Liver (tissue), 9 donors: Measurements from ENCODE around the gene RAI1. TPM values are rescaled to one million over a fixed set of nuclear protein-coding genes. Genes with fewer than 3 reads are reported as not detected.

Source experiments
- DNase-seq: peaks from one replicate; pipeline ENCODE4 v3.0.0-alpha.2; 2017; ENCODE audit warnings: low spot score
- H3K27ac ChIP-seq, 2 donors: one replicate each; pipeline ENCODE4 v1.7.0; 2013; ENCODE audit warnings: inconsistent platforms in 2 of 2, low read length in 2 of 2, control low read depth in 1 of 2, low read depth in 1 of 2, mild to moderate bottlenecking in 1 of 2
- H3K27me3 ChIP-seq, 4 donors: one replicate each; pipeline versions ENCODE4 v1.6.1 to v1.7.0; 2013; ENCODE audit warnings: low read length in 3 of 4, inconsistent platforms in 1 of 4, mild to moderate bottlenecking in 1 of 4, moderate library complexity in 1 of 4; ENCODE audit not compliant: control insufficient read depth in 4 of 4, insufficient read depth in 4 of 4
- H3K36me3 ChIP-seq, 4 donors: one replicate each; pipeline versions ENCODE4 v1.6.1 to v1.7.0; 2013; ENCODE audit warnings: low read length in 3 of 4, mild to moderate bottlenecking in 3 of 4, low read depth in 1 of 4, moderate library complexity in 1 of 4; ENCODE audit not compliant: control insufficient read depth in 4 of 4, insufficient read depth in 3 of 4
- H3K4me1 ChIP-seq, 4 donors: one replicate each; pipeline versions ENCODE4 v1.6.1 to v1.7.0; 2013; ENCODE audit warnings: low read length in 3 of 4, mild to moderate bottlenecking in 3 of 4, moderate library complexity in 1 of 4; ENCODE audit not compliant: control insufficient read depth in 4 of 4, insufficient read depth in 4 of 4
- H3K4me3 ChIP-seq, 3 donors: one replicate each; pipeline versions ENCODE4 v1.6.1 to v1.7.0; 2013; ENCODE audit warnings: low read length in 3 of 3, control low read depth in 1 of 3, low read depth in 1 of 3, mild to moderate bottlenecking in 1 of 3
- H3K9ac ChIP-seq, 2 donors: one replicate each; pipeline ENCODE4 v1.7.0; 2013; ENCODE audit warnings: low read length in 2 of 2, mild to moderate bottlenecking in 2 of 2, moderate library complexity in 2 of 2, control low read depth in 1 of 2, low read depth in 1 of 2
- H3K9me3 ChIP-seq, 4 donors: one replicate each; pipeline versions ENCODE4 v1.6.1 to v1.7.0; 2013; ENCODE audit warnings: low read length in 3 of 4; ENCODE audit not compliant: control insufficient read depth in 4 of 4
- EGR1 ChIP-seq, 2 donors: IDR thresholded peaks; 2 replicates each; pipeline ENCODE4 v1.6.1; 2016 to 2018; ENCODE audit warnings: antibody characterized with exemption in 2 of 2, low read depth in 2 of 2
- FOXA1 ChIP-seq: IDR thresholded peaks from 2 replicates; pipeline ENCODE4 v1.6.1; 2016; ENCODE audit warnings: antibody characterized with exemption
- FOXA2 ChIP-seq: IDR thresholded peaks from 2 replicates; pipeline ENCODE4 v1.6.1; 2016; ENCODE audit warnings: antibody characterized with exemption
- GABPA ChIP-seq, 2 donors: IDR thresholded peaks in 1 of 2; conservative IDR thresholded peaks in 1 of 2; 2 replicates each; pipeline ENCODE4 v1.6.1; 2016; ENCODE audit warnings: antibody characterized with exemption in 2 of 2, mild to moderate bottlenecking in 1 of 2, moderate library complexity in 1 of 2
- HNF4A ChIP-seq, 2 donors: conservative IDR thresholded peaks; 2 replicates each; pipeline ENCODE4 v1.6.1; 2016; ENCODE audit warnings: antibody characterized with exemption in 2 of 2, mild to moderate bottlenecking in 2 of 2
- HNF4G ChIP-seq: IDR thresholded peaks from 2 replicates; pipeline ENCODE4 v1.6.1; 2016; ENCODE audit warnings: antibody characterized with exemption
- JUND ChIP-seq, 2 donors: IDR thresholded peaks; 2 replicates each; pipeline ENCODE4 v1.6.1; 2016; ENCODE audit warnings: antibody characterized with exemption in 2 of 2
- NR2F2 ChIP-seq: IDR thresholded peaks from 2 replicates; pipeline ENCODE4 v1.6.1; 2016; ENCODE audit warnings: antibody characterized with exemption
- RAD21 ChIP-seq, 2 donors: IDR thresholded peaks; 2 replicates each; pipeline ENCODE4 v1.6.1; 2016; ENCODE audit warnings: antibody characterized with exemption in 2 of 2, mild to moderate bottlenecking in 2 of 2
- RXRA ChIP-seq, 2 donors: IDR thresholded peaks; 2 replicates each; pipeline ENCODE4 v1.6.1; 2017 to 2018; ENCODE audit warnings: antibody characterized with exemption in 2 of 2, mild to moderate bottlenecking in 1 of 2
- SP1 ChIP-seq: IDR thresholded peaks from 2 replicates; pipeline ENCODE4 v1.6.1; 2018; ENCODE audit warnings: antibody characterized with exemption, mild to moderate bottlenecking
- TAF1 ChIP-seq: conservative IDR thresholded peaks from 2 replicates; pipeline ENCODE4 v1.6.1; 2016; ENCODE audit warnings: antibody characterized with exemption, mild to moderate bottlenecking
- YY1 ChIP-seq: IDR thresholded peaks from 2 replicates; pipeline ENCODE4 v1.6.1; 2016; ENCODE audit warnings: antibody characterized with exemption, mild to moderate bottlenecking
- WGBS: extraction: QIAGEN DNeasy Blood & Tissue Kit; methylation state at CpG from one replicate; pipeline ENCODE4 v1.1.7; 2013; 5-methylcytosine and 5-hydroxymethylcytosine counted together
- polyA plus RNA-seq, 2 donors: library from polyadenylated mRNA; stranded (reverse) in 1 of 2; unstranded in 1 of 2; fragments of 200-250 nt in 1 of 2; fragments of >200 nt in 1 of 2; fragmentation: Nextera tagmentation in 1 of 2; extraction: Ambion mirVana in 1 of 2; gene quantifications; one replicate each; pipeline versions ENCODE4 v1.2.1 to v1.2.3, GENCODE V29; 2013 to 2015
- total RNA-seq, 2 donors: library from RNA; depleted of rRNA; stranded (reverse); fragments of >200 nt; gene quantifications; one replicate each; pipeline ENCODE4 v1.2.3, GENCODE V29; 2014
- TF ChIP-seq, protein P1 (sequence below): IDR thresholded peaks from 2 replicates; pipeline ENCODE4 v1.6.1; 2016; ENCODE audit warnings: antibody characterized with exemption
- TF ChIP-seq, protein P2 (sequence below): IDR thresholded peaks from 2 replicates; pipeline ENCODE4 v1.6.1; 2016; ENCODE audit warnings: antibody characterized with exemption
- TF ChIP-seq, protein P3 (sequence below): IDR thresholded peaks from 2 replicates; pipeline ENCODE4 v1.6.1; 2016; ENCODE audit warnings: antibody characterized with exemption, mild to moderate bottlenecking
- TF ChIP-seq, protein P4 (sequence below): IDR thresholded peaks from 2 replicates; pipeline ENCODE4 v1.6.1; 2016; ENCODE audit warnings: antibody characterized with exemption
- TF ChIP-seq, protein P5 (sequence below): fragments of 150-350 bp; IDR thresholded peaks from 2 replicates; pipeline ENCODE4 v1.5.1; 2017; ENCODE audit warnings: improper control_type of control experiment, low read depth, low read length; ENCODE audit not compliant: missing input control
- donor health status: healthy.
- donor health status: healthy.
- donor health status: healthy.
- donor health status: healthy.
- donor health status: healthy.

Gene RAI1
- total and polyA plus RNA-seq, 4 donors: 0.57 to 7.6 (median 5.3) TPM

DNA sequence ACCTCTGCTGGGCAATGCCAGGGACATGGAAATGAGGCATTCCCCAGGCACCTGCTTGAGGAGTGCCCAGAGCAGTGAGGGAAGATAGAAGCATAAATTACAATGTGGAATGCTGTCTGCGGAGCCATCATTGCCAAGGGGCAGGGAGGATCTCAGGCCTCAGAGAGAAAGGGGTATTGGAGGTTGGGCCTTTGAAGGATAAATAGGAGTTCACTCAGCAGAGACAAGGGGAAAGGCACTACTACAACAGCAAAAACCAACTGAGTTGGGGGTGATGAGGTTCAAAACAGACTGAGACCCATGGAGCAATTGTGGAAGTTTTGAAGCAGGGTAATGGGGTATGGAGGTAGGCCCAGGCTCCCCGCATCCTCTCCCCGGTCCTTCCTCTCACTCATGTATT lies 122.7 kb downstream of the RAI1 start:
- Histone ChIP-seq H3K4me1 (peaks cover 7 to 27% (median 17%) of the 10 kb centered on the region in 4 donors), H3K36me3 (peaks cover 0 to 11% (median 0%) of the 10 kb centered on the region in 4 donors), H3K9me3 (no peaks in the 10 kb centered on the region), H3K4me3 (no peak overlapping the region), H3K9ac (no peak overlapping the region), H3K27me3 (no peaks in the 10 kb centered on the region), H3K27ac (no peak overlapping the region)
- DNase-seq: no peak
- no peak for TF ChIP-seq RXRA (IDR thresholded peaks at IDR 0.05)
- TF ChIP-seq RAD21 (IDR thresholded peaks at IDR 0.05): no peak
- TF ChIP-seq, protein P1, sequence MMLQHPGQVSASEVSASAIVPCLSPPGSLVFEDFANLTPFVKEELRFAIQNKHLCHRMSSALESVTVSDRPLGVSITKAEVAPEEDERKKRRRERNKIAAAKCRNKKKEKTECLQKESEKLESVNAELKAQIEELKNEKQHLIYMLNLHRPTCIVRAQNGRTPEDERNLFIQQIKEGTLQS: no peak
- TF ChIP-seq EGR1 (IDR thresholded peaks at IDR 0.05; ENCODE audit: low read depth in 2 of 2): no peak
- TF ChIP-seq FOXA2: no peak
- no peak for TF ChIP-seq TAF1
- TF ChIP-seq, protein P2, sequence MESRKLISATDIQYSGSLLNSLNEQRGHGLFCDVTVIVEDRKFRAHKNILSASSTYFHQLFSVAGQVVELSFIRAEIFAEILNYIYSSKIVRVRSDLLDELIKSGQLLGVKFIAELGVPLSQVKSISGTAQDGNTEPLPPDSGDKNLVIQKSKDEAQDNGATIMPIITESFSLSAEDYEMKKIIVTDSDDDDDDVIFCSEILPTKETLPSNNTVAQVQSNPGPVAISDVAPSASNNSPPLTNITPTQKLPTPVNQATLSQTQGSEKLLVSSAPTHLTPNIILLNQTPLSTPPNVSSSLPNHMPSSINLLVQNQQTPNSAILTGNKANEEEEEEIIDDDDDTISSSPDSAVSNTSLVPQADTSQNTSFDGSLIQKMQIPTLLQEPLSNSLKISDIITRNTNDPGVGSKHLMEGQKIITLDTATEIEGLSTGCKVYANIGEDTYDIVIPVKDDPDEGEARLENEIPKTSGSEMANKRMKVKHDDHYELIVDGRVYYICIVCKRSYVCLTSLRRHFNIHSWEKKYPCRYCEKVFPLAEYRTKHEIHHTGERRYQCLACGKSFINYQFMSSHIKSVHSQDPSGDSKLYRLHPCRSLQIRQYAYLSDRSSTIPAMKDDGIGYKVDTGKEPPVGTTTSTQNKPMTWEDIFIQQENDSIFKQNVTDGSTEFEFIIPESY: no peak
- no peak for TF ChIP-seq JUND (IDR thresholded peaks at IDR 0.05)
- TF ChIP-seq HNF4G: no peak
- TF ChIP-seq, protein P3, sequence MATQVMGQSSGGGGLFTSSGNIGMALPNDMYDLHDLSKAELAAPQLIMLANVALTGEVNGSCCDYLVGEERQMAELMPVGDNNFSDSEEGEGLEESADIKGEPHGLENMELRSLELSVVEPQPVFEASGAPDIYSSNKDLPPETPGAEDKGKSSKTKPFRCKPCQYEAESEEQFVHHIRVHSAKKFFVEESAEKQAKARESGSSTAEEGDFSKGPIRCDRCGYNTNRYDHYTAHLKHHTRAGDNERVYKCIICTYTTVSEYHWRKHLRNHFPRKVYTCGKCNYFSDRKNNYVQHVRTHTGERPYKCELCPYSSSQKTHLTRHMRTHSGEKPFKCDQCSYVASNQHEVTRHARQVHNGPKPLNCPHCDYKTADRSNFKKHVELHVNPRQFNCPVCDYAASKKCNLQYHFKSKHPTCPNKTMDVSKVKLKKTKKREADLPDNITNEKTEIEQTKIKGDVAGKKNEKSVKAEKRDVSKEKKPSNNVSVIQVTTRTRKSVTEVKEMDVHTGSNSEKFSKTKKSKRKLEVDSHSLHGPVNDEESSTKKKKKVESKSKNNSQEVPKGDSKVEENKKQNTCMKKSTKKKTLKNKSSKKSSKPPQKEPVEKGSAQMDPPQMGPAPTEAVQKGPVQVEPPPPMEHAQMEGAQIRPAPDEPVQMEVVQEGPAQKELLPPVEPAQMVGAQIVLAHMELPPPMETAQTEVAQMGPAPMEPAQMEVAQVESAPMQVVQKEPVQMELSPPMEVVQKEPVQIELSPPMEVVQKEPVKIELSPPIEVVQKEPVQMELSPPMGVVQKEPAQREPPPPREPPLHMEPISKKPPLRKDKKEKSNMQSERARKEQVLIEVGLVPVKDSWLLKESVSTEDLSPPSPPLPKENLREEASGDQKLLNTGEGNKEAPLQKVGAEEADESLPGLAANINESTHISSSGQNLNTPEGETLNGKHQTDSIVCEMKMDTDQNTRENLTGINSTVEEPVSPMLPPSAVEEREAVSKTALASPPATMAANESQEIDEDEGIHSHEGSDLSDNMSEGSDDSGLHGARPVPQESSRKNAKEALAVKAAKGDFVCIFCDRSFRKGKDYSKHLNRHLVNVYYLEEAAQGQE: no peak
- TF ChIP-seq, protein P4, sequence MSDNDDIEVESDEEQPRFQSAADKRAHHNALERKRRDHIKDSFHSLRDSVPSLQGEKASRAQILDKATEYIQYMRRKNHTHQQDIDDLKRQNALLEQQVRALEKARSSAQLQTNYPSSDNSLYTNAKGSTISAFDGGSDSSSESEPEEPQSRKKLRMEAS: no peak
- TF ChIP-seq, protein P5, sequence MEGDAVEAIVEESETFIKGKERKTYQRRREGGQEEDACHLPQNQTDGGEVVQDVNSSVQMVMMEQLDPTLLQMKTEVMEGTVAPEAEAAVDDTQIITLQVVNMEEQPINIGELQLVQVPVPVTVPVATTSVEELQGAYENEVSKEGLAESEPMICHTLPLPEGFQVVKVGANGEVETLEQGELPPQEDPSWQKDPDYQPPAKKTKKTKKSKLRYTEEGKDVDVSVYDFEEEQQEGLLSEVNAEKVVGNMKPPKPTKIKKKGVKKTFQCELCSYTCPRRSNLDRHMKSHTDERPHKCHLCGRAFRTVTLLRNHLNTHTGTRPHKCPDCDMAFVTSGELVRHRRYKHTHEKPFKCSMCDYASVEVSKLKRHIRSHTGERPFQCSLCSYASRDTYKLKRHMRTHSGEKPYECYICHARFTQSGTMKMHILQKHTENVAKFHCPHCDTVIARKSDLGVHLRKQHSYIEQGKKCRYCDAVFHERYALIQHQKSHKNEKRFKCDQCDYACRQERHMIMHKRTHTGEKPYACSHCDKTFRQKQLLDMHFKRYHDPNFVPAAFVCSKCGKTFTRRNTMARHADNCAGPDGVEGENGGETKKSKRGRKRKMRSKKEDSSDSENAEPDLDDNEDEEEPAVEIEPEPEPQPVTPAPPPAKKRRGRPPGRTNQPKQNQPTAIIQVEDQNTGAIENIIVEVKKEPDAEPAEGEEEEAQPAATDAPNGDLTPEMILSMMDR: no peak
- TF ChIP-seq HNF4A (conservative IDR thresholded peaks at IDR 0.05): no peak
- TF ChIP-seq SP1: no peak
- no peak for TF ChIP-seq GABPA (IDR thresholded peaks at IDR 0.05 in 1 of 2, conservative IDR thresholded peaks at IDR 0.05 in 1 of 2)
- no peak for TF ChIP-seq NR2F2
- no peak for TF ChIP-seq YY1
- no peak for TF ChIP-seq FOXA1
- 97% methylated on average over 3 of the region's 3 CpGs for WGBS
